Measurements from ENCODE around the gene OR4C45. TPM values are rescaled to one million over a fixed set of nuclear protein-coding genes. Genes with fewer than 3 reads are reported as not detected.

Gene OR4C45
- total RNA-seq, 2 donors from 2014 or later, result not detected

Other genes starting within 250 kb of the OR4C45 start
- not detected for gene OR4C13, start 80.5 kb upstream of the OR4C45 start, total RNA-seq
- not detected for gene OR4C12, start 50.3 kb upstream of the OR4C45 start, total RNA-seq